HL-60/S4 treated with phorbol 12-myristate 13-acetate at 8.2 ng/mL for 4 days and 3 days (cell line): ENCODE results near the gene MCC.

Experiments
- in situ Hi-C: fragments of 300-500 bp; cut with MboI; formaldehyde crosslinking; loops from 2 replicates; pipeline ENCODE4 v1.15.0; 2022; ENCODE audit warnings: low sequenced_read_pairs

MCC gene

DNA sequence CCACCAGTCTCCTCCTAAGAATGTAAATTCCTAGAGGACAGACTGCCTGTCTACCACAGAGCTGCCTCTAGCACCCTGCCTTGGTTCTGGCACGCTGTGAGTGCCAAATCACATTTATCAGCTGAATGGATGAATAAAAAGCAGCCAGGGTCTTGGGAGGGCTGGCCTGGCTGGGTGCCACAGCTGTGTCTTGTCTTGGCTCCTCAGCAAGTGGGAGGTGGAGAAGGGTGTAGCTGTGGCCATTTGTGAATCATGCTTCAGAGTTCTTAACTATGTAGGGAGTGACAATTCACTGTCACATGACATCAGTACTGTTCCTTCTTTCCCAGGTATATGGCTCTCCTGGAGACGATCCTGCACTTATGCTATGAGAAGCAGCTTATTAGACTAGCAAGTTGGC, 441.0 kb downstream of the MCC start:
- in situ Hi-C loops, result no loop called here

- in situ Hi-C loops, result no loop called here
Measured at GRCh38 chr5:113044776-113045465, 443.3 kb downstream of the MCC start.

DNA sequence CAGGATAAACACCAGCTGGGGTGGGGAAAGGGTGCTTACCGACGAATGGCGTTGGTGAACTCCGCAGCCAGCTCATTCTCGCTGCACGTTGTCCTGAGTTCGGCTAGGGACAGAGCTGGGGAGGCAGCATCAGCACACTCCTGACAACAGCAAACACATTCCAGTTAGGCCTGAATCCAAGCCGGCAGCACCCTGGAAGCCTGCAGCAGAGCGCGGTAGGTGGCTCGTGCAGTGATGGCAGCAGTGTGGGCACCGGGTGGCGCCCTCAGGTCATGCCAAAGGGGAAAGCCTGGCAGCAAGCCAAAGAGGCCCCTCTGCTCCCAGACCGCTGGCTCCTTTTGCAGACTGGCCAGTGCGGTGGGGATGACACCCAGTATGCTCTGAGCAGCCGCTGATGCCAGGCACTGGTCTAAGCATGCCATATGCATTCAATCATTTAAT, 444.7 kb downstream of the MCC start:
- in situ Hi-C loops, result no loop called here

DNA sequence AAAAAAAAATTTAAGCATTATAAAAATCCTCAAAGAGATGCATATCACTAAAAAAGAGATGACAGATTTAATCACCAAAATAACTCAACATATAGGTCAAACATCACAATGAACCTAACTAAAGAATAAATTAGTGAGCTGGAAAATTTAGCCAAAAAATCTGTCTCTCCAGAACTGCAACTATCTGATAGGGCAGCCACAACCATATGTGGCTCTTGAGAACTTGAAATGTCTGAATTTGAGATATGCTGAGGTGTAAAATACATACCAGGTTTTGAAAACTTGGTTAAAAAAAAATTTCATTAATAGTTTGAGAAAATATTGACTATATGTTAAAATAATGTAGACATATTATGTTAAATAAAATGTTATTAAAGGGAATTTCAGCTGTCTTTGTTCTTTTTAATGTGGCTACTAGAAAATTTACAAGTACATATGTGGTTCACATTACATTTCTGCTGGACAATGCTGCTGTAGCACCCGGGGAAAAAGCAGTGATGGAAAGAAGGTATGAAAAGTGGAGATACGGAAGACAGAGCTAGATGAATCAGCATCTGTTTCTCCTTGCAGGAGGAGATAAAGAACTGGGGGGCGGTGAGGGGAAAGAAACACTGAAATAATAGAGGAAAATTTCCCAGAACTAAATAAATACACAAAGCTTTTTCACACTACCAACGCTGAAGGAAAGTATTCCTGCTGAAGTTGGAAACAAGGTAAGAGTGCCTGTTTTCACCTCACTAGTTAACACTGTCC, 445.6 kb downstream of the MCC start:
- in situ Hi-C loops, result no loop called here

GRCh38 chr5:113040672-113041260, 447.5 kb downstream of the MCC start:
- in situ Hi-C loops, result no loop called here

DNA sequence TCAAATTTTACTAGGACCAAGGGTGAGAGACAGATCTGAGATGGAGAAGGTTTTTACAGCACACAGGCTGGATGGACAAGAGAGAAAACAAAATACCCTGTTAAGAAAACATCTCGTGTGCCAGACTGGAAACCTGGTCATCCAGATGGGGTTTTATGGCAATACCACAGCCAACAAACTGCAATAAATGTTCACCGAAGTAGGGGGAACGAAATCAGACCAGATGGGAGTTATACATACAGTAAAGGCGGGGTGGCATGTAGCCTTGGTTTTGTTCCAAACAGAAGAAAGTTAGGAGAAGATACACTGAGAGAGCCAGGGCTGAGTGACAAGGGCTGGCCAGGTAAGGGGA, 448.3 kb downstream of the MCC start:
- in situ Hi-C loops, result no loop called here

DNA sequence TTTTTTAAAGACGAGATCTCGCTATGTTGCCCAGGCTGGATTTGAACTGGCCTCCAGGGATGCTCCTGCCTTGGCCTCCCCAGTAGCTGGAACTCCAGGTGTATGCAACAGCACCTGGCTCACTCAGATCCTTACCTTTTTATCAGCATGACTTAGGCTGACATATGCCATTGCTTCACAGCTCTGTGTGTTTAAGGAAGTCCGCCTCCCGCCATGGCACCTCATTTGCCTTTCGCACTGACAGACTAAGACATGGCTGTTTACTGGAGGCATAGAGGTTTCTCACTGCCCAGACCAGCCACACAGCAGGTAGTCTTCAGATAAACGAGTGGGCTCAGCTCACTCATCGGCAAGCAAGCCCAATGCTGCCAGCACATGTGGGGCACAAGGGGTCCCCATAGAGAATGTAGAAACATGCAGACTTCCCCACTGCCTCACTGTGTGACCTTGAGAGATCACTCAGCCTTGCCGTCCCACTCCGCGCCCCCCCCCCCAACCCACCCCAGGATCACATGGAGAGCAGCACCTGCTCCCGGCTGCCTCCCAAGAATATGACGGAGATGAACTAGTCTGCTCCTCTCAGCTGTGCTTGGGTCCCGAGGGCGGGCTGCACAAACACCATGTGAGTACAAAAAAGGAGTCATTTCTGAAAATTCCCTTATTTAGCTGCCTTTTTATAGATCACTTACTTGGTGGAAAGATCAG, 448.9 kb downstream of the MCC start:
- in situ Hi-C loops, result no loop called here

DNA sequence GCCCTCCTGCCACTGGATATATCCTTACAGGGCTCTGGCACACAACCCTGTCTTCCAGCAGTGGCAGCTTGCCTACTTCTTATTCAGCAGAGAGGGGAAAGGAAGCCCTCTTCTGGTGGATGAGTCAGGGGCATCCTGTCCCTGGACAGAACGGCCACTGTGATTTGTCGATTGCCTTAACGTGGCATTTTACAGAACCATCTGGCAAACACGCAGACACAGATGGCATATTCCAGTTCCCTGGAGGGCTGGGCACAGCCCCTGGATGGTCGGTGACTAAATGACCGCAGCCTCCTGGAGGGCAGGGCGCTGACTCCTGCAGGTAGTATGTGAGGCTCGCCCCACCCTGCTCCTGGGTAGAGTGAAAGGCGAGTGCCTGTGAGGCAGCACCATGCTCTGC, 449.5 kb downstream of the MCC start:
- in situ Hi-C loops, result no loop called here

DNA sequence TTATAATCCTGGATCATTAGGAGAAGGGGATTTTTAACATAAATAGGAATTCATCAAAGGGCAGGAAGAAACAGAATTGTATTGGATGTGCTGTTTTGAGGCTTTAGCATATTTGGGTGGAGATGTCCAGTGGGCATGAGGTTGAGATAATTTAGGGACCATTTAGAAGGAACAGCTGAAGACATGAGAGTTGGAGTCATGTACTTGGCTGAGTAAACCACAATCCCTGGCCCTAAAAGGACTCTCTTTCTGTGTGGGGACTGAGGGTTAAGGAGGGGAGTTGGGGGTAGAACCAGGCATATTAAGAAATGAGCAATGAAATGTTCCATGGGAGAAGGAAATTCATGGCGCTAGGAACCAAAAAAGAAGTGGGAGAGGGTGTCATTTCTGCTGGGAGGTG, 450.1 kb downstream of the MCC start:
- in situ Hi-C loops, result no loop called here

GRCh38 chr5:113036826-113037225, 451.4 kb downstream of the MCC start:
- in situ Hi-C loops, result no loop called here

- in situ Hi-C loops, result no loop called here
Measured at GRCh38 chr5:113036321-113036720, 451.9 kb downstream of the MCC start.

DNA sequence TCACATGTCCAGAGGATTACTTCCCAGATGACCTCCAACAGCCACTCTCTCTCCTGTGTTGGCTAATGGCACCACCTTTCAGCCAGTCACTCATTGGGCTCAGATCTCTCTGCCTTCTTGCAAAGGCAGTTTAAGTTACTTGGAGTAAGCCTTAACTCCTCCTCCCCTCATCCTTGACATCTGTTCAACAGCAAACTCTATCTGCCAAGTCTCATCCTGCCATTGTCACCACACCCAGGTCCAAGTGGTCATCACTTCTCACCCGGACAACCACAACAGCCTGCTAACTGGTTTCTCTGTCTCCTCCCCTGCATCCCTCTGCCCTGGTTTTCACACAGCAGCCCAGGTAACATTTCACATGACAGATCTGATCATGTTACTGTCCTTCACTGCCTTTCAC, 453.2 kb downstream of the MCC start:
- in situ Hi-C loops, result no loop called here

- in situ Hi-C loops, result no loop called here
Measured at GRCh38 chr5:113034182-113034773, 454.0 kb downstream of the MCC start.

- in situ Hi-C loops, result no loop called here
Measured at GRCh38 chr5:113031557-113031956, 456.7 kb downstream of the MCC start.

GRCh38 chr5:113031104-113031503, 457.1 kb downstream of the MCC start:
- in situ Hi-C loops, result no loop called here

- in situ Hi-C loops, result no loop called here
Measured at GRCh38 chr5:113029614-113030013, 458.6 kb downstream of the MCC start.

- in situ Hi-C loops, result no loop called here
Measured at GRCh38 chr5:113027431-113027830, 460.8 kb downstream of the MCC start.

- in situ Hi-C loops, result no loop called here
Measured at GRCh38 chr5:113027015-113027414, 461.2 kb downstream of the MCC start.

GRCh38 chr5:113026211-113026610, 462.0 kb downstream of the MCC start:
- in situ Hi-C loops, result no loop called here

GRCh38 chr5:113025596-113025995, 462.7 kb downstream of the MCC start:
- in situ Hi-C loops, result no loop called here

DNA sequence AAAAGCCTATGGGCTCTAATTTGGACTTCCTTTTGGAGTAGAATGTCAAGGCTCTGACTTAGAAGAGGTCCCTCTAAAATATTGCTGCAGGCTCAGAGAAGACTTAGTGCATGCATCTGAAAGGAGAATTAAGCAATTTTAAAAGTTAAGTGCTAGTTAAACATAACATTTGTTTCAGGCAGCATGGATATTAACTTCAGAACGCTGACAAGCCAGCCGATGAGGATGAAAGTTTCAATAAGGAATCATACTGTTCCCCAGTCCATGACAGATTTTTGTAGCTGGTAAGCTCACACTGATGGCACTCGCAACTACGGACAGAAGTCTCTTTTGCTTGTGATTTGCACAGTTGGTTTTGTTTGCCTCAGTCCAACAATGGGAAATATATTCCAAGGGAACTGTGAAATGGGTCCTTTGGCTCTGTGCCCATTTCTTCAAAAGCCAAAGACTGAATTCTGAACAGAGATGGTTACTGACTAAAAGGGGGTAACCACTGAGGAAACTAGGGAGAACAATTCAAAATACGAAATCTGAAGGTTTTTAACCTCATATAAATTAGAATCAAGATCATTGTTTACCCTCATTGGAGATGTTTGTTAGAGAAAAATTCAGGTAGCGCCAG, 464.1 kb downstream of the MCC start:
- in situ Hi-C loops, result no loop called here
